Memory B cell (primary cell): ENCODE measurements around the gene NR6A1.

ENCODE experiments used
- ATAC-seq: fragments of 150-1000 bp; cut with Tn5 transposase; 2 replicates; pipeline ENCODE4 v1.10.0; 2021; ENCODE audit warnings: low read depth, mild to moderate bottlenecking, moderate library complexity
- DNase-seq, 2 donors: peaks; one replicate each; pipeline ENCODE4 v3.0.0; 2022; ENCODE audit warnings: low spot score in 2 of 2
- H3K27ac Mint-ChIP-seq: one replicate; pipeline ENCODE4 v1.8.0; 2022; ENCODE audit warnings: mild to moderate bottlenecking, moderate library complexity, mixed read lengths
- H3K27me3 Mint-ChIP-seq: one replicate; pipeline ENCODE4 v1.8.0; 2022; ENCODE audit warnings: mixed read lengths
- H3K36me3 Mint-ChIP-seq: one replicate; pipeline ENCODE4 v1.8.0; 2022; ENCODE audit warnings: mild to moderate bottlenecking, mixed read lengths
- H3K4me1 Mint-ChIP-seq: one replicate; pipeline ENCODE4 v1.8.0; 2022; ENCODE audit warnings: mixed read lengths
- H3K4me3 Mint-ChIP-seq: one replicate; pipeline ENCODE4 v1.8.0; 2022; ENCODE audit warnings: mild to moderate bottlenecking, moderate library complexity, mixed read lengths
- H3K9me3 Mint-ChIP-seq: one replicate; pipeline ENCODE4 v1.8.0; 2022; ENCODE audit warnings: mixed read lengths

The NR6A1 gene

GRCh38 chr9:124697326-124698200, 73.5 kb downstream of the NR6A1 start:
- H3K9me3 Mint-ChIP-seq: no peaks in the 10 kb centered on the region
- no peak for ATAC-seq
- DNase-seq: no peak
- no peak overlapping the region for H3K27ac Mint-ChIP-seq
- H3K4me1 Mint-ChIP-seq: no peaks in the 10 kb centered on the region
- no peak overlapping the region for H3K4me3 Mint-ChIP-seq
- H3K36me3 Mint-ChIP-seq: no peaks in the 10 kb centered on the region
- no peaks in the 10 kb centered on the region for H3K27me3 Mint-ChIP-seq

- Mint-ChIP-seq H3K27me3 (no peaks in the 10 kb centered on the region), H3K9me3 (no peaks in the 10 kb centered on the region), H3K4me3 (no peak overlapping the region), H3K27ac (no peak overlapping the region), H3K36me3 (no peaks in the 10 kb centered on the region), H3K4me1 (no peaks in the 10 kb centered on the region)
- DNase-seq: no peak
- no peak for ATAC-seq
Measured at GRCh38 chr9:124696101-124696500, 75.0 kb downstream of the NR6A1 start.

GRCh38 chr9:124695280-124695890, 75.7 kb downstream of the NR6A1 start:
- Mint-ChIP-seq H3K27ac (no peak overlapping the region), H3K4me3 (no peak overlapping the region), H3K27me3 (no peaks in the 10 kb centered on the region), H3K36me3 (no peaks in the 10 kb centered on the region), H3K9me3 (no peaks in the 10 kb centered on the region), H3K4me1 (no peaks in the 10 kb centered on the region)
- no peak for ATAC-seq
- DNase-seq: no peak

GRCh38 chr9:124694414-124695279, 76.5 kb downstream of the NR6A1 start:
- Mint-ChIP-seq H3K4me3 (no peak overlapping the region), H3K27me3 (no peaks in the 10 kb centered on the region), H3K27ac (no peak overlapping the region), H3K9me3 (no peaks in the 10 kb centered on the region), H3K36me3 (no peaks in the 10 kb centered on the region), H3K4me1 (no peaks in the 10 kb centered on the region)
- DNase-seq: no peak
- no peak for ATAC-seq

- H3K9me3 Mint-ChIP-seq: no peaks in the 10 kb centered on the region
- H3K4me1 Mint-ChIP-seq: no peaks in the 10 kb centered on the region
- H3K36me3 Mint-ChIP-seq: no peaks in the 10 kb centered on the region
- no peak for DNase-seq
- no peak overlapping the region for H3K27ac Mint-ChIP-seq
- H3K27me3 Mint-ChIP-seq: no peaks in the 10 kb centered on the region
- no peak overlapping the region for H3K4me3 Mint-ChIP-seq
- no peak for ATAC-seq
Measured at GRCh38 chr9:124693403-124693802, 77.7 kb downstream of the NR6A1 start.

GRCh38 chr9:124688238-124688904, 82.7 kb downstream of the NR6A1 start:
- DNase-seq (no peak), ATAC-seq (no peak)
- H3K4me3 Mint-ChIP-seq: no peak overlapping the region
- H3K36me3 Mint-ChIP-seq: no peaks in the 10 kb centered on the region
- no peaks in the 10 kb centered on the region for H3K27me3 Mint-ChIP-seq
- H3K27ac Mint-ChIP-seq: no peak overlapping the region
- no peaks in the 10 kb centered on the region for H3K9me3 Mint-ChIP-seq
- no peaks in the 10 kb centered on the region for H3K4me1 Mint-ChIP-seq

- no peak for ATAC-seq
- Mint-ChIP-seq H3K27me3 (no peaks in the 10 kb centered on the region), H3K4me3 (no peak overlapping the region), H3K9me3 (no peaks in the 10 kb centered on the region), H3K27ac (no peak overlapping the region), H3K4me1 (no peaks in the 10 kb centered on the region), H3K36me3 (no peaks in the 10 kb centered on the region)
- no peak for DNase-seq
Measured at GRCh38 chr9:124686918-124687317, 84.2 kb downstream of the NR6A1 start.

GRCh38 chr9:124685217-124685616, 85.9 kb downstream of the NR6A1 start:
- Mint-ChIP-seq H3K27me3 (no peaks in the 10 kb centered on the region), H3K4me3 (no peak overlapping the region), H3K9me3 (no peaks in the 10 kb centered on the region), H3K4me1 (no peaks in the 10 kb centered on the region), H3K27ac (no peak overlapping the region), H3K36me3 (no peaks in the 10 kb centered on the region)
- ATAC-seq: no peak
- DNase-seq: no peak

GRCh38 chr9:124684169-124684568, 86.9 kb downstream of the NR6A1 start:
- H3K4me3 Mint-ChIP-seq: no peak overlapping the region
- no peaks in the 10 kb centered on the region for H3K27me3 Mint-ChIP-seq
- ATAC-seq: no peak
- H3K4me1 Mint-ChIP-seq: no peaks in the 10 kb centered on the region
- no peaks in the 10 kb centered on the region for H3K36me3 Mint-ChIP-seq
- H3K27ac Mint-ChIP-seq: no peak overlapping the region
- DNase-seq: no peak
- H3K9me3 Mint-ChIP-seq: no peaks in the 10 kb centered on the region

- Mint-ChIP-seq H3K27me3 (no peaks in the 10 kb centered on the region), H3K4me1 (no peaks in the 10 kb centered on the region), H3K27ac (no peak overlapping the region), H3K9me3 (no peaks in the 10 kb centered on the region), H3K36me3 (no peaks in the 10 kb centered on the region), H3K4me3 (no peak overlapping the region)
- ATAC-seq: no peak
- no peak for DNase-seq
Measured at GRCh38 chr9:124683043-124683442, 88.1 kb downstream of the NR6A1 start.

- H3K4me1 Mint-ChIP-seq: no peaks in the 10 kb centered on the region
- no peak overlapping the region for H3K4me3 Mint-ChIP-seq
- H3K27ac Mint-ChIP-seq: no peak overlapping the region
Measured at GRCh38 chr9:124680714-124681390, 90.3 kb downstream of the NR6A1 start.

GRCh38 chr9:124680049-124680448, 91.1 kb downstream of the NR6A1 start:
- Mint-ChIP-seq H3K36me3 (no peaks in the 10 kb centered on the region), H3K9me3 (no peaks in the 10 kb centered on the region), H3K4me3 (no peak overlapping the region), H3K27me3 (no peaks in the 10 kb centered on the region), H3K27ac (no peak overlapping the region), H3K4me1 (no peaks in the 10 kb centered on the region)
- ATAC-seq (no peak), DNase-seq (no peak)

More at GRCh38 chr9:124680714-124681390, 90.3 kb downstream of the NR6A1 start:
- ATAC-seq (no peak), DNase-seq (no peak)
- H3K27me3 Mint-ChIP-seq: no peaks in the 10 kb centered on the region
- no peaks in the 10 kb centered on the region for H3K36me3 Mint-ChIP-seq
- no peaks in the 10 kb centered on the region for H3K9me3 Mint-ChIP-seq

- ATAC-seq (no peak), DNase-seq (no peak)
- no peaks in the 10 kb centered on the region for H3K36me3 Mint-ChIP-seq
- H3K27me3 Mint-ChIP-seq: no peaks in the 10 kb centered on the region
- no peaks in the 10 kb centered on the region for H3K9me3 Mint-ChIP-seq
- H3K4me1 Mint-ChIP-seq: no peaks in the 10 kb centered on the region
- no peak overlapping the region for H3K27ac Mint-ChIP-seq
- H3K4me3 Mint-ChIP-seq: no peak overlapping the region
Measured at GRCh38 chr9:124676159-124676551, 95.0 kb downstream of the NR6A1 start.
